GM18508 (cell line): ENCODE results near the gene C11orf42.
"Not testable (repeated sequence)": the region's sequence is repeated elsewhere in the genome, so short reads cannot be mapped to it uniquely, and the experiment has no call there.

Source experiments
- ATAC-seq: cut with Tn5 transposase; IDR thresholded peaks from one replicate; pipeline ENCODE4 v1.9.1; 2021; ENCODE audit warnings: moderate number of reproducible peaks; ENCODE audit not compliant: insufficient read depth, unreplicated experiment

The C11orf42 gene

DNA sequence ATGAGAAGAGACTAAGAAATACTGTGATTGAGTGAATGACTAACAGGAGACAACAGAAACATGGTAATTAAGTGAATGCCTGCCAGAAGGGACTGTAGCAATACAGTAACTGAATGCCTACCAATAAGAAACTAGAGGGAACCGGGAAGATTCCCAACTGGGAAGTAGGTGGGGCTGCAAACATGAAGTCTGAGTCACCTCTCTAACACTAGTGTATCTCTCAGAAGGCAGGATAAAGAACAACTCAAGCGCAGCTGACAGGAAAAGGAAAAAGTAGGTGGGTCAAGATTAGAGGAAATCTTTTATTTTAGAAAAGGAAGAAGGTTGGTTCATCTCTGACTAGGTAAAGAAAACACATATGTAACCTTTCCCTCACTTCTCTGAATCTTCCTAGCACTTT, 14.0 kb downstream of the C11orf42 start:
- no peak for ATAC-seq

DNA sequence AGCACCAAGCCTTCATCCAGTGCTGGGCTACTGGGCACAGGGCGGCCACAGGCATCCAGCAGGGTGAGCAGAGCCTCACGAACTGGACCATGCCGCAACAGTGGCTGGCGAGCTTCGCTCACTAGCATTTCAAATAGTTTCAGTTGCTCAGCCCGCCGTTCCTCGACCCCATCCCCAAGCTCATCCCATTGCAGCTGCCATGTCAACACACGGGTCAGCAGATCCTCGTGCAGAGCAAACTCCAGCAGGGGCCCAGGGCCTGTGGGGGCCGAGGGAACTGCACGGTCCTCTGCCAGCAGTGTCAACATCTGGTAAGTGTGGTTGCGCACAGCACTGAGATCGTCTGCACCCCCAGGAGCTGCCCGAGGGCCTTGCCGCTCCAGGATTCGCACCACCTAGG, 18.5 kb downstream of the C11orf42 start:
- ATAC-seq = no peak

DNA sequence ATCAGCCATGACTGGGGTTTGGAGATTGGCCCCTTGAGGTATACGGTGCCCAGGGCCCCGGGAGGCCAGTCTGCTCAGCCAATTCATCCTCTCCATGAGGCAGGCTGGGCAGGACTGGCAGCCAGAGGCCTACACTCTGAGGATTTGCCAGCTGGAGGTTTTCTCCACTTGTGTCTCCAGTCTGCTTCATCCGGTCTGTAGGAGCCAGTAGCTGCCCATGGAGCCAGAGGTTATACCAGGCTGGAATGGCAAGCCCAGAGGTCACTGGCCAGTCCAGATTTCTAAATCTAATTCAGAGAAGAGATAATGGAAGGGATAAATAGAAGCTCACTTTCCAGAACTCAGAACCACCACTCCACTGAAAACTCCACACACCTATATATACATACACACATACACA, 19.1 kb downstream of the C11orf42 start:
- ATAC-seq = no peak

DNA sequence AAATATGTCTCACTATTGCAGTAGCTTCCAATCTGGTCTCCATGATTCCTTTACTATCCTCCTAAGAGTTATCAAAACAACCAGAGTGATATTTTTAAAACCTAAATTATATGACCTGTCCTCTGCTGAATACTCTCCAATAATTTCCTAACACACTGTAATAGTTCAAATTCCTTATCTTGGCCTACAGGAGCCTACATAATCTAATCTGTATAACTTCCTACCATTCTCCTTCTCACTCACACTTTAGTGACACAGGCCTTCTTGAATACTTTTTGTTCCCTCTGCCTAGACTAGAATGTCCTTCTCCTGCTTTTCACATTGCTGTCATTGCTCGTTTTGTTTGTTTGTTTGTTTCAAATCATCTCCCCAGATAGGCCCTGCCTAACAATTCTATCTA, 19.7 kb downstream of the C11orf42 start:
- no peak for ATAC-seq

DNA sequence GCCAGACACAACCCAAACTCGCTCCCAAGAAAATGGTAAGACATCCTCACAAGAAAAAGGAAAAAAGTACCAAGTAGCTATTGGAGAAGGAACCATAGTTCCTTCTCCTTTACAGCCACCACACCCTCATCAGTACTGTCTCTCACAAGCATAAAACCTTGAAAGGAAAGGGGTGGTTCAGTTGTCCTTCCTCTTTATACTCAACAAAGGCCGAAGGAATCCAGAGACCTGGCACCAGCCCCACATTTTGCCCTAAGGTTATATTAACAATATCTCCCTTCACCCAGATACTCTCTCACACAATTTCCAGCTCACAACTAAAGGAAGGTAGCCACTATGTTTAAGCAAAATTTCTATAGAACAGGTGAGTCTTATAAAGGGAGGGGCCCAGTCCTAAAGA, 20.5 kb downstream of the C11orf42 start:
- ATAC-seq = no peak

DNA sequence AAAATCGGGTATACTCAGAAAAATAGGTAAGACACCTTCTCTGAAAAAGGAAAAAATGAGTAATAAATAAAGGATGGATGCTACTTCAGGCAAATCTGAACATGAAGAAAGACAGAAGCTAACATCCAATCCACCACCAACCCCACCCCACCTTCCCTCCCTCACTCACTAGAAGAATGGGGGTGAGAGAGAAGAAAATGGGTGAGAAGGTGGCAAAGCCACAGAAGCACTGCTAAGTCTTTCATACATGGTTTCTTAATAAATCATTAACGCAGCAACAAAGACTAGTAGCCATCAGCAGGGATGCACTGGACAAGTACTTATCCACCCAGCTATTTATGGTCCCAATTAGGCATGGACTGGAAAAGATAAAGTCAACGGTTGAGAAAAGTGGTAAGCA, 23.2 kb downstream of the C11orf42 start:
- no peak for ATAC-seq

DNA sequence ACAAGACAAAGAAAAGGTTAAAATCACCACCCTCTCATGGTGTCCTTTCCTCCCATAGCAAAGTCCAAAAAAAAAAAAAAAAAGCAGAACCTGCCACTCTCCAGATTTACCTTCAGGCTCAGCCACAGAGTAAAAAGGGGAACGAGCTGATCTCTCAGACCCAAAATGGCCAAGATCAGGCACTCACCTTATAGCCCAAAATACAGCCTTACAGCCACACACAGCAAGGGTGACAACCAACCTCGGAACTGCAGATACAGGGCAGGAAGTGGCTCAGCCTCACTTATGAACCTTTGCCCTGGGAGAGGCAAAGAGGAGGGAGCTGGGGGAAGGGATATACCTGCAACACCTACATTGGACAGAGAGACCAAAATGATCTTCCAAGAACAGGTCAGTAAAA, 24.6 kb downstream of the C11orf42 start:
- no peak for ATAC-seq

DNA sequence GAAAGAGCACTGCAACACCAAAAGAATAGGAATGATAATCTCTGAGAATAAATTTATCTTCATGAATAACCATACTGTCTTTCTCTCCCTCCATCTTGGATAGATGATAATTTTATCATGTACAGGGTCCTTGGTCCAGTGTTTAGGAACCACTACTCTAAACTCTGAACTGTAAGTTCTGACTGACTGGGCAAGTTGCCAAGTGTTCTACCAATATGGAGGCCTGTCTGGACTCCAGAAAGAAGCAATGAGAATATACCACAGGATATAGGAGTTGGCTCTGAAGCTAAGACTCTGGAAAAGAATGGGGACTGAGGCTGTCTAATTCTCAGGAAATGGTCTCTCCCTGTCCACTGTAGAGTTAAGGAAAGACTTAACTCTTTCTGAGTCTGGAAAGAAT, 27.5 kb downstream of the C11orf42 start:
- no peak for ATAC-seq

DNA sequence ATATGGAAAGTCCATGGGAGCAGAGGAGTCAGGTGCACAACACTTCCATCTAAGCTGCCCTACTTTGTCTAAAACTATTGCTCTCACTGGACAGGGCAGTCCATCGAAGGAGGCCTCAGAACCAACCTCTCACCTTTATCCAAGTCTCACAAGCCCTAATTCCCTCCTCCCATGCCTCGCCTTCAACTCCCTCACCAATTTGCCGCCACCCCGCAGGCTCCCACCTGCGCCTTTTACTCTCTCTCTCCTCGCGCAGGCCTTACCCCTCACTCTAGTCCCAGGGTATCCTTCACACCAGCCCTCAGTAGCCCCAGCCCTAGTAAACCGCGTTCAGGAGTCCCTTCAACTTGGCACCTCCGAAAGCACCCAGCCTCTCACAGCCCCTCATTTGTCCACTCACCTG, 28.6 kb downstream of the C11orf42 start:
- ATAC-seq = no peak

DNA sequence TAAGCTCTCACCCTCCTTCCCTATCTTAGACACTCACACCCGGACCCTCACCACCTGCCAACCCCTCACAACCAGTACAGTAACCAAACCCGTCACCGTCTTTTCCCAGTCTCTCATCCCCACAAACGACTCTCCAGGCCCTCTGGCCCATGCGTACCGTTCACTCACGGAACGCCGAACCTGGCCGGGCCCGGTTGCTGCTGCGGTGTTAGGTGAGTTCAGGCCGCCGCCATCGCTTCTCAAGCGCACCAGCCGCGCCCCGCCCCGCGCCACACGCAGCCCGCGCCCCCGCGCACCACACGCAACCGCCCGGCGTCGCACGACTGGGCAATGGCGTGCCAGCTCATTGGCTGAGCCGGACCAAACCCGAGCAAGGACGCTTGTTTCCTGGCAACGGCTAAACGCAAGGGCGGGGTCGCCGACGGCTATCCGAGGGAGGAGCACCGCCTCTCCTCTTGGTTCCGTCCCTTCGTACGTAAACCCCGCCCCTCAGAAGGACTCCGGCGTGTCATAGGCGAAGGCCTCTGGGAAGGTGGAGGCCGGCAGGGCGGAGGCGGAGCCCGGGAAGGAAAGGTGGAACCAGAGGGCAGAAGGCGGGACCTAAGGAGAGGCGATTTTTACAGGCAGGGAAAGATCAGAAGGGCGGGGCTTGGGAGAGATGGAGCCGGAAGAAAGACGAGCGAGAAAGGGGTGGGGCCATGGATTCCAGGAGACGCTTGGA, 29.2 kb downstream of the C11orf42 start, which contains the start of gene FHIP1B:
Gene FHIP1B, minus strand, starts transcription at position 250 of the 721 bp plus-strand sequence. CDS start 10,120 bp downstream, outside the sequence.
- ATAC-seq = peak; percentile 93

DNA sequence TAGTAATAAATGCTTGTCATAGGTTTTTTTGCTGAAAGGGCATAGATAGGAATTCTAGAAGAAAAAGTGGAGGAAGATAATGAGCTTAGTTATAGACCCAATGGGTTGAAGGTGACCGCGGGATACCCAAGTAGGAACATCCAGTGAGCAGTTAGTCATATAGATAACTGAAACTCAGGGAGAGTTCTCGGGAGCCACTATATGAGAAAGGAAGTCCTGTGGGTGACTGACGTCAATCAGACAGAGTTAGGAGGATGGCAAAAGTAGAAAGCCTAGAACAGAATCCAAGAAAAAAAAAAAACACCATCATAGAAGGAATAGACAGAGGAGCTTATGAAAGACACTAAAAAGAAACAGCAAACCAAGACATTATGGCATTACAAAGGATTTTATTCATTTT, 31.9 kb downstream of the C11orf42 start:
- ATAC-seq = no peak

DNA sequence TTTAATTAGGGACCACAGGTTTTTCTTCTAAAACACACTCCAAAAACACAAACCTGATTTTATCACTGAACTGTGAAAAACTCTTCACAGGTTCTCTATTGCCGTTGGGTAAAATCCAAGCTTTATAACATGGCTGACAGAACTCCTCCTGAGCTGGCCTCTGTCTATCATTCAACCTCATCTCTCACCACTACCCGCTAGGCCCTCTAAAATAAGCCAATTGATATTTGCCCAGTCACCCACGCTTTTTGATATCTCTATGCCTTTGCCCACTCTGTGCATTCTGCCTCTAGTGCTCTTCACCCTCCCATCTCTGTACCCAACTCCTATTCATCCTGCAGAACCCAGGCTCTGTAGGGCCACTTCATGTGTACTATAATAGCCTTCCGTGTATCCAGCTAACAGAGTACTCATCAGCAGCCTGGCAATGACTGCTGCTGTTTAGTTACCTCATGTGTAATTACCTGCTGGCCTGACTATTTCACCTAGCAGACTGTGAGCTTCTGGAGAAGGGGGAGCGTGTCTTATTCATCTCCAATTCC, 32.5 kb downstream of the C11orf42 start:
- ATAC-seq = no peak

DNA sequence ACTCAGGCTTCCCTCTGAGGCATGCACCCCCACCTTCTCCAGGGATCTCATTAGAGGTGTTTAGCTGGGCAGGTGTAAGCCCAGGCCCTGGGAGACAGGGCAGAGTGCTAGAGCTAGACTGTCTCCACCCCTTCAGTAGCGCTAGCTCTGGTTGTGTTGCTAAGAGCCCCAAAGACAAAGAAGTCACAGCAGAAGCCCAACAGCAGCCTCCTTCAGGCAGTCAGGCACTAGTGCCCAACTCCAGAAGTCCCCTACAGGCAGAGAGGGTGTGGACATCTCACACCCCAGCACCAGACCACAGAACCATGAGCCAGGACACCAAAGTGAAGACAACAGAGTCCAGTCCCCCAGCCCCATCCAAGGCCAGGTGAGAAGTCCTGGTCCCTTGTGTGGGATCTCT, 33.5 kb downstream of the C11orf42 start, which contains the start of gene CNGA4:
Gene CNGA4, plus strand, starts transcription at position 188 of the 400 bp plus-strand sequence. Its CDS starts 118 bp downstream, at position 306.
- ATAC-seq = no peak

DNA sequence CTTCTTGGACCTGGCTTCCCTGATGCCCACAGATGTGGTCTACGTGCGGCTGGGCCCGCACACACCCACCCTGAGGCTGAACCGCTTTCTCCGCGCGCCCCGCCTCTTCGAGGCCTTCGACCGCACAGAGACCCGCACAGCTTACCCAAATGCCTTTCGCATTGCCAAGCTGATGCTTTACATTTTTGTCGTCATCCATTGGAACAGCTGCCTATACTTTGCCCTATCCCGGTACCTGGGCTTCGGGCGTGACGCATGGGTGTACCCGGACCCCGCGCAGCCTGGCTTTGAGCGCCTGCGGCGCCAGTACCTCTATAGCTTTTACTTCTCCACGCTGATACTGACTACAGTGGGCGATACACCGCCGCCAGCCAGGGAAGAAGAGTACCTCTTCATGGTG, 34.8 kb downstream of the C11orf42 start:
- ATAC-seq = no peak

DNA sequence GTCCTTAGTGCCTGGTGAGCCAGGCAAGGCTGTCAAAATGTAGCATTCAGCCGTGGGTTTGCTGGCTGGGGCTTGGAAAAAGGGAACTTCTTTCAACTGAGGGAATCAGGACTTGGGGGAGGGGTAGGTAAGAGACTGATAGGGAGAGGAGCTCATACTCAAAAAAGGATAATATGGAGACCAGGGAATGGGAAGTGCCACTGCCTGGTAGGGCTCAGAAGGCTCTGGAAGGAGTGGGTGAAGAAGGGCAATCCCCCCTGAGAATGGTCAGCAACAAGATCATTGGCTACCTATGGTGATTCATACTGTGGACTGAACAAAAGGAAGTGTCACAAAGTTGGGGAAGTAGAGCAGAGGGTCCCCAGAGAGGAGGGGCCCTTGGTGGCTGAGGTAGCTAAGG, 35.4 kb downstream of the C11orf42 start:
- ATAC-seq = no peak

DNA sequence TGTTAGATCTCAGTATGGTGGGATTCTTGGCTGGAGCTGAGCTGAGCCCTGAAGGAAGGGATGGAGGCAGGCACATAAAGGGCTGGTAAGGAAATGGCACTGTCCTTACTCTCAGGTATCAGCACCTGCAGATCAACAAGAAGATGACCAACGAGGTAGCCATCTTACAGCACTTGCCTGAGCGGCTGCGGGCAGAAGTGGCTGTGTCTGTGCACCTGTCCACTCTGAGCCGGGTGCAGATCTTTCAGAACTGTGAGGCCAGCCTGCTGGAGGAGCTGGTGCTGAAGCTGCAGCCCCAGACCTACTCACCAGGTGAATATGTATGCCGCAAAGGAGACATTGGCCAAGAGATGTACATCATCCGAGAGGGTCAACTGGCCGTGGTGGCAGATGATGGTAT, 36.0 kb downstream of the C11orf42 start:
- no peak for ATAC-seq

DNA sequence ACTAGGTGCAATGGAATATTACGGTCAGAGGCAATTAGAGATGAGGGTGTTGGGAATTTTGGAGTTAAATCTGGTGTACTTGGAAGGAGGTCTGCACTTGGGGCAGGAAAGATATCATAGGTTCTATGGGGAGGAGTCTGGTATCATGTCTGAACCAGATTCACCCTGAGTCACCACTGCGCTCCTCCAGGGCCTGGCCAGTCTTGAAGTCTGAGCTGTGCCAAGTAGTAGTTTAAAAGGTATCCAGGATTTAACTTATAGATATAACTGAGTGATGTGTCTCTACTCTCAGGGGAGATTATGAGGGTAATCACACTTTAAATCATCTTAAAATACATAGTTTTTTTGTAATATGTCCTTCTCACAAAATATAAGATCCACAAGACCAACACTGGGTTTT, 40.2 kb downstream of the C11orf42 start:
- no peak for ATAC-seq

DNA sequence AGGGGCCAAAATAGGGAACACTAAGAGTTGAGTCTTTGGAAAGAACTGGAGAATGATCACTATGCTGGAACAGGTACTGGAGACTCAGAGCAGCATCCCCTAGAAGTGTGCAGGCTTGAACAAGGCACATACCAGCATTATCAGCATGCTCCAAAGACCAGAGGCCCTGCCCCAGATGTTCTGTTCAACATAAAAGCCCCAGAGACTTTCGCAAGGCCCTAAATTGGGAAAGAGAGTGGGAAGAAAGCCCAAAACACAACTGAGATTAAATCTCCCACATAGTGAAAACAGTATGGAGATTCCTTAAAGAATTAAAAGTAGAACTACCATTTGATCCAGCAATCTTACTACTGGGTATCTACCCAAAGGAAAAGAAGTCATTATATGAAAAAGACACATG, 42.9 kb downstream of the C11orf42 start:
- no peak for ATAC-seq

DNA sequence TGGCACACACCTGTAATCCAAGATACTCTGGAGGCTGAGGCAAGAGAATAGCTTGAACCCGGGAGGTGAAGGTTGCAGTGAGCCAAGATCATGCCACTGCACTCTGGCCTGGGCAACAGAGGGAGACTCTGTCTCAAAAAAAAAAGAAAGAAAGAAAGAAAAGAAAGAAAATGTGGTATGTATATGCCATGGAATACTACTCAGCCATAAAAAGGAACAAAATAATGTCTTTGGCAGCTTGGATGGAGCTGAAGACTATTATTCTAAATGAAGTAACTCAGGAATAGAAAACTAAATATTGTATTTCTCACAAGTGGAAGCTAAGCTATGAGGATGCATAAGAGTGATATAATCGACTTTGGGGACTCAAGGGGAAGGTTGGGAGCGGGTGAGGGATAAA, 43.5 kb downstream of the C11orf42 start:
- not testable (repeated sequence) for ATAC-seq

DNA sequence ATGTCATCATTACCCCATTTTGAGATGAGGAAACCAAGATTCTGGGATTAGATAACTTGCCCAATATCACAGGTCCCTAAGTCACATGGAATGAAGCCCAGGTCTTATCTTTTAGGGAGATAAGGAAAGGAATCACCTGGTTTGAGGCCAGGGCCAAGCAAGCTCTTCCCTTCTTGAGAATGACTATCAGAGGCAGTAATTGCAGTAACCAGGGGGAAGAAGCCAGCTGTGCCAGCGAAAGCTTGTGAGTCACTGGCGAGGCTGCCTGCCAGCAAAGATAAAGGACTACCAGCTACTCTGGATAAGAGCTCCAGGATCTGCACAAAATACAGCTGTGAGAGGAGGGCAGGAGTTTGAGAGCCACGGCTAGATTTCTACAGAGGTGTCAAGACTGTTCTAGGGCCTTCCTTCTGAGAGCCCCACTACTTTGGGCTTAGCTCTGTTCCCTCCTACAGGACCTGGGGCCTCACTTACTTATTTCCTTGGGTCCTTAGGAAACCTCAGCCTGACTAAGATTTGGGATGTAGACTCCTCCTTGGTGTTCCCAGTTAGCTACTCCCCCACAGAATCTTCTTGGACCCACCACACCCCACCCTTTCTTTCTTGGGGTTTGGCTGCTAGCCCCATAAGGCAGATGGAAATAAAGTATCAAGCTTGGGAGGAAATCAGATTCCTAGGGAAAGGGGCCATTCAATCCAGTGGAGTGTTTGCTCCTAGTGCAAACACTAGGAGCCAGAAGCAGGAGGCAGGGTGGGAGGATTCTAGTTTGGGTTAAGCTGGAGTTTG, 44.6 kb downstream of the C11orf42 start:
- no peak for ATAC-seq

DNA sequence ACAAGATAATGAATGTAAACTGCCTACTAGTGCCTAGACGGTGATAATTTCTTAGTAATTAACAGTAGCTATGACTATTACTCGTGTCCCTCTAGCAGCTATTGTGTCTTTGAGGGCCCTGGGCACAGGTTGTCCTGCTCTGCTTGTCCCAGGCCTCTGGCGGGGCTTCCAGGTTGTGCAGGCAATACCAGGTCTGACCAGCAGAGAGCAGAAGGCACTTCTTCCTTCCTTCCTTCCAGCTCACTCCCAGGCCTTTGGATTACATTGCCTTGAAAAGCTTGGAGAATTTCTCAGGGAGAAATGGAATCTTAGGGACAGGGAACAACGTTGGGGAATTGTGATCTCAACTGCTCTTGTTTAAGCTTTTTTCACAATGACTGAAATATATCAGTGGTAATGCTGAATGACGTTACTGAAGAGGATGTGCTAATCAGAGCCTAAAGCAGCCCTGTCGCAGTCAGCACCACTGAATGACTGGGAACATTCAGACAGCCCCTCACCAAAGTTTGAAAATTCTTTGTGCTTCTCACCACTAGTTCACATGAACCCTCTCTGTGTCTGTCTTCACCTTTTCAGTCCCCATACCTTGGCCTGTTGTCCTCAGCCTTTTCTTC, 45.9 kb downstream of the C11orf42 start:
- no peak for ATAC-seq
